Activated CD4-positive, alpha-beta T cell treated with anti-CD3 and anti-CD28 coated beads for 24 hours (primary cell): ENCODE data around the gene RPL34.
A peak's percentile ranks its signal among the peaks of the same experiment; 100 is the strongest.
"Not testable (repeated sequence)": the region's sequence is repeated elsewhere in the genome, so short reads cannot be mapped to it uniquely, and the experiment has no call there.

ENCODE experiments used
- DNase-seq, 2 donors: peaks; one replicate each; pipeline ENCODE4 v3.0.0-alpha.2; 2020; ENCODE audit warnings: low read depth in 2 of 2

The RPL34 gene

DNA sequence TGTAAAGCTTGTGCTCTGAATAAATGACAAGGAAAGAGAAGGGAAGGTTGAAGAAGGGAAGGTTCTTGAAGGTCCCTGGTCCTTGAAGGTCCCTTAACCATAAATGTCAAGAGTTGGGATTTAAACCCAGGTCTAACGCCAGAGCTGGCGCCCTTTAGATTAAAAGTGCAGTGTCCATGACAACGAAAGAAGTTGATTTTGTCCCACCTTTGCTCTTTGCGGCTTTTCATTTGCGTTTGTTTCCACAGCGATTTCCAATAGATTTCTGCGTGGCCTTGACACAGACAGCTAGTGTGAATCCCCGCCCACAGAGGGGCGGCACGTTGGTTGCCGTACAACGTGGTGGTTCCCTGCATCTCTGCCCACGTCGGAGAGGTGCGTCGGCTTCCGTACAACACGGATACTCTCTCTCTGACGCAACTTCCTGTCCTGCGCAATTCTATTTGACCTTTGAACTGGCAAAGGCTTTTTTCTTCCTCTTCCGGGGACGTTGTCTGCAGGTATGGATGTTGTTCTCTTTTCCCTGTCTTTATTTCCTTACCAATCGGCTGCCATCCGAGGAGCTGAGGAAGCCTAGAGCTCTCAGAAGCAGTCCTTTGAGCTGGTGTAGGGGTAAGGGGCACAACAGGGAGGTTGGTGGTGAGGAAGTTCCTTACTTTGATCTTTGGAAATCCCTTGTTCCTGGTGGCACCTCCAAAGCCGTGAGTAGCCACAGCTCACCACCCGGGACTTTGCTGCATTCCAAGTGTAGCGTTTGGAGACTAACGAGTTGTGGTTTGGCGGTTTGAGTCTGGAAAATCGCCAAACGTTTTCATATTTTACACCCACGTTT lies at the start of gene RPL34:
TSS of gene RPL34 (plus strand) at position 476 of the 832 bp plus-strand sequence. CDS start 1,384 bp downstream, outside the sequence.
- peak; percentile 91 to 95 for DNase-seq

DNA sequence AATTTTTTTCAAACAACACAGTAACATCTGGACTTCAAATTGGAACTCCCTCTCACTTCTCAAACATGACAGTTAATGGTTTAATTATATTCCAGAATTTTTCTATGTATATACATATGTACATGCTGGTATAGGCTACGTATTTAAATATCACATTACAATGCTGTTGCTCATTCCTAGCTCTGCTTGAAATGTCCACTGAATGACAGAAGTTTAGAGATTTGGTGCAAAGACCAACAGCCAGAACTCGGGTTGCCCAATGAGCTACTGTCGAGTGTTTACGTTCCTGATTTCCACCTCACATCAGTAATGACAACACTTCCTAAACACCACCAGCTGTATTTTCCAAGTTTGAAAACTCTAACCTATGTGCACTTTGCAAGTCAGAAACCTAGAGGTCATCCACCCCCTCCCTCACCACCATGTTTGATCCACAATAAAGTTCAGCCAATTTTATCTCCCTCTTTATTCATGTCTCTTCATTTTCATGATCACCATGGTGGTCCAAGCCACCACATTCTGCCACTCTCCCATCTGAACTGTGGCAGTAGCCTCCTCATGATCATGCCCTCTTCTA lies 49.3 kb upstream of the RPL34 start:
- no peak for DNase-seq

DNA sequence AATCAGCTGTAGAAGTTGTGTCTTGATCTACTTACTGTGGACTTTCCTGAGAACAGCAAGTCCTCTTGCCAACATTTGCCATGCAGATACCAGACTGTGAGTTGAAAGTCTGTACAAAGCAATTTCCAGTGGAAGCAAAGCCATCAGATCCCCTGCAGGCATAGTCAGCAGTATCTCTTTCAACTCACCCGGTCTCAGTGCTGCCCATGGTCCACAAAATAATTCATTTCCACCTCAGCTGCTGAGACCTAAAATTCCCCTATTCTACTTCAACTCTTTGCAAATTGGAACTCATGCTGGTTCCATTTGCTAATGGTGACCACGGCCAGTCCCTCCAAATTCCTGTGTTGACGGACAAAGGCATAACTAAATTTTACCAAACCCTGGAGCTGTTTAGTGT lies 46.0 kb upstream of the RPL34 start:
- no peak for DNase-seq

DNA sequence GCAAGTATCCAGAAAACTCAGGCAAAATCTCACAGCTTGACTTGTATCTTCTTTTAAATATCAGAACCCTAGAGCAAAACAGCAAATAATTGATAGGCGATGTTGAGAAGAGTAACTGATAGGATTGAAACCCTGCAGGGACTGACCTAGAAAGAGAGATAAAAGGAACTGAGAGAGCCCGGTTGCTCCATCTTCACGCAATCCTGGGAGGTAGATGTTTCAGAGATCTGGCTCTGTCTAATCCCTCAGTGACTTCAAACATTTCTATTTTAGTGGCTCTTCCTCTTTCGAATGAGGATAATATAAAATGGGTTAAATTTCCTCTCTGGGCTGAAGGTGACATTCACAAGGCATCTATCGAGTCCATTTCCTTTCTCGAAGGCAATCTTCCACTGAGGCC lies 39.3 kb upstream of the RPL34 start:
- DNase-seq = no peak

DNA sequence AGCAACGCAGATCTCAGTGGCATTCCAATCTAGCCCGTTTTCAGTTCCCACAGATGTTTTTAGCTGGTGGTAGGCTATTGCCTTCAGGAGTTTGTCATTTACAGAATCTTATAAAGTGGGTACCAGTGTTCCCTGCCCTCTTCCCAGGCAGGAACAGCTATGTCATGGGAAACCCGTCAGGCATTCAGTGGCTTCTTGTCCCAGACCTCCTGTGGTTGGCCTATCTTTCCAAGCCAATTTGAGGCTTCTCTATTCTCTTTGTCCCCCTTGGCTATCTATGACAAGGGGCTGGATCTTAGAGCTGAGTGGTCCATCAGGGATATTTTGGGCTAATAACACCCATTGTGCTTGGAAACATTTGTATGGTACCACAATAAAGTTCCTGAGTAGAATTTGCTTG lies 33.6 kb upstream of the RPL34 start:
- no peak for DNase-seq

DNA sequence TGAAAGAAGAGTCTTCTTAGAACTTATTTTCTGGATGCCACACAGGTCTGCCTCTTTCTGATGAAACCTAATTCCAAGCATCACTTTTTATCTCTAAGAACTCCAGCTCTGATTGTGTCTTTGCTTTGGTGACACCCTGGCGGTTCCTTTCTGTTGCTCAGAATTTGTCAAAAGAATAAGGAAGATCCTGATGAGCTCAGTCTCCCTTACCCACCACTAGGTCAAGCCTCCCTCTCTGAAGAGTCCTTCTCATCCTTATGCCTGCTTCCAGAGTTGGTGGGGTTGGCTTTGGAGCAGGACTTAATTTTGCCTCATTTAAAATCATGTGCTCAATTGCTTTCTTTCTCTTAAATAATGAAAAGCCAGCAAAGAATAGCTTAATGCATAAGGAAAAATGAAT lies 31.5 kb upstream of the RPL34 start:
- DNase-seq = no peak

DNA sequence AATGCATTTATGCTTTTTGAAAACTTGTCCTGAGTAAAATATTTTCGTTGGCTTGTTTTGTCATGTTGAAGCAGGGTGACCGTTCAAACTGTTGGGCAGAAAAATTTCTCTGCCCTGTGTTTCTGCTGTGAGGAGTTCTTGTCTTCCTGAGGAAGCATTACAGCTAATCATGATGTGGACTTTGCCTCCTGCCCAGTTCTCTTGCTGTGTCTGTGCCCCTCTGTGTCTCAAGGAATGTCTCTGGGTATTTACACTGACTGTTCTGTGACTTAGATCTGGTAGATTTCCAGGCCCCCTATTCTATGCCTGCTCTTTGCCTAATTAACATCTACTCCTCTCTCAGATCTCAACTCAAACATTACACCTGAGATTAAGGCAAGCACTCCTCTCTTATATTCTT lies 30.4 kb upstream of the RPL34 start:
- no peak for DNase-seq

DNA sequence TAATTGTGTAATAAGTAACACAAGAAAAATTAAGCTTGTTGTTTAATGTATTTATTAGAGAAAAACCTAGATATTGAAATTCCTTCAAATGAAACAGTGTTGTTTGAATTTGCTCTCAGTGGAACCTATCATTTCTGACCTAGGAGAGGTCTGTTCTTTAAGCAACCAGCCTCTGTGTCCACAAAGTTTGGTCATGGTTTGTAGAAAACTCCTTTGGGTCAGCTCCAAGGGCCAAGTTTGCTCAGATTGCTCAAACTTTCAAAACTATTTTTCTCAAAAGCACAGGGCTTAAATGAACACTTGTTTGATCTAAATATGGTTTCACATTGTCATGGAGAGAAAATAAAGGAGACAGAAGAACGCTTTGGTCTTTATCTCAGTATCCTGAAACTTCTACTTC lies 29.6 kb upstream of the RPL34 start:
- DNase-seq = no peak

DNA sequence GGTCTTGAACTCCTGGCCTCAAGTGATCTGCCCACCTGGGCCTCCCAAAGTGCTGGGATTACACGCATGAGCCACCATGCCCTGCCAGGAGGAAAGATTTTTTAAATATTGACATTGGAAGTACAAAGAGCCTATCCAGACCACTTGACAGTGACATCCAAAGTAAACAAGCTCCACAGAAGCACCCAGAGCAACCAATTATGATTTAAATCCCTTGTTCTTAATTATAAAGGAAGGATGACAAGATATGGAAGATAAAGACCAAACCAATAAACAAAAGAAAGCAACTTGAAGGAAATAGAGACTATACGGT lies 27.7 kb upstream of the RPL34 start:
- DNase-seq = no peak

DNA sequence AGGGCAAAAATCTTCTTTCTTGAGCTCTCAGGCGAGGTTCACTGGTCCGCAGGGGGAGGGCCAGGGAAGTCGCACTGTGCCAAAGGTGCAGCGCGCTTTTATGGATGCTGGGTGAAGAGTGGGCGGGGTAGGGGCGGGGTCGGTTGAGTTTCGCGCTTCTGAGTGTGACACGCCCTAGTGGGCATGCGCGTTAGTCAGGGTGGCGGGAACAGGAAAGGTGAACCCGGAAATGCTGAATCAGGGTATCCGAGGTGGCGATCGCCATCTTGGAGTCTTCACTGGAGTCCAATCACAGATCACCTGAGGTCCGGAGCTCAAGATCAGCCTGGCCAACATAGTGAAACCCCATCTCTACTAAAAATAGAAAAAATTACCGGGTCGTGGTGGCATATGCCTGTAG lies 26.1 kb upstream of the RPL34 start:
- DNase-seq = not testable (repeated sequence)

DNA sequence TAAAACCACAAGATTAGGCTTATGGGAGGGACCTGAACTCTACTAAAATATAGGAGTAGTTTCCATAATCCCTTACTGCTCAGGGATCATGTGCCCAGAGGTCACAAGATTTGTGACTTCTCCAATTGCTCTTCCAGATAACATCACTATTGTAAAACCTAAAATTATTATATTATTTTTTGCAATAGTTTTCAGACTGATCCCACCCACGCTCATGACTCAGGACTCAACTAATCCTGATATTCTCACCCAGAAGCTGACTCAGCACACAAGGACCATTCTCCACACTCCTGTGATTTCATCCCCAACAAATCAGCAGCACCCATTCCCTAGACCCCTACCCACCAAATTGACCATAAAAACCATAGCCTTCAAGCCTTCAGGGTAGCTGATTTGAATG lies 24.0 kb upstream of the RPL34 start:
- no peak for DNase-seq

DNA sequence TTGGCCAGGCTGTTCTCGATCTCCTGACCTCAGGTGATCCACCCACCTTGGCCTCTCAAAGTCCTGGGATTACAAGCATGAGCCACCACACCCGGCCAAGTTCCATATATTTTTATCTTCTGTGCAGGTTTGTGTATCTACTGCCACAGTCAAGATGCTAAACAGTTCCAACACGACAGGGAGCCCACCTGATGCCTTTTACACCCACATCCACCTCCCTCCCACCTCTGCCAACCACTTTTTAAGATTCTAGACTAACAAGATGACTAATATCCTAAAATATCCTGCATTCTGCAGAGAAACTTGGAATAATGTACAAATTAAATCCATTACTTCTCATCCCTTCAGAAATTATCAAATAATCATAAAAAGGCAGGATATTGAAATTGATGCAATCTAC lies 19.3 kb upstream of the RPL34 start:
- no peak for DNase-seq

DNA sequence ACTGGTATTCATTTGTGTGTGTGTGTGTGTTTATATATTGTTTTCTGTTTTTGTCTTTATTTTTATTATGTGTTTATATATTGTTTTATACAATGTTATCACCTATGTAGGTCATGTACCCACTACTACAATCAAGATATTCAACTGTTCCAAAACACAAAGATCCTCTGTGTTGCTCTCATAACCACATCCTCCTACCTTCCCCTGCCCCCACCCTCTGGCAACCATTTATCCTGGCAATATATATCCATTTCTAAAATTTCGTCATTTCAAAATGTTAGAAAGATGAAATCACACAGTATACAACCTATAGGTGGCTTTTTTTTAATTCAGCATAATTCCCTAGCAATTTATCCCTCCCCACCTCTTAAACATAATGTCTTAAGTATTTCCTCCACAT lies 18.8 kb upstream of the RPL34 start:
- DNase-seq = no peak

DNA sequence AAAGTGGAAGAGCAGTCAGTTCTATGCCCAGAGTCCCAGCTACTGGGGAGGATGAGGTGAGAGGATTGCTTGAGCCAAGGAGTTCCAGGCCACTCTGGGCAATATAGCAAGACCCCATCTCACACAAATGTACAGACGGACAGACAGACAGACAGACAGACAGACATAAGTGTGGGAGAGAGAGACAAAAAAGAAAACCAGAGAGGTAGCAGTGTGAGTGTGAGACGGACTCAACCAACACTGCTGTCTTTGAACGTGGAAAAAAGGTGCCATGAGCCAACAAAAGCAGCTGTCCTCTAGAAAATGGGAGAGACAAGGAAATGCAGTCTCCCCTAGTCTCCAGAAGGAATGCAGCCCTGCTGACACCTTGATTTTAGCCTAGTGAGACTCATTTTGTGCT lies 18.2 kb upstream of the RPL34 start:
- no peak for DNase-seq

DNA sequence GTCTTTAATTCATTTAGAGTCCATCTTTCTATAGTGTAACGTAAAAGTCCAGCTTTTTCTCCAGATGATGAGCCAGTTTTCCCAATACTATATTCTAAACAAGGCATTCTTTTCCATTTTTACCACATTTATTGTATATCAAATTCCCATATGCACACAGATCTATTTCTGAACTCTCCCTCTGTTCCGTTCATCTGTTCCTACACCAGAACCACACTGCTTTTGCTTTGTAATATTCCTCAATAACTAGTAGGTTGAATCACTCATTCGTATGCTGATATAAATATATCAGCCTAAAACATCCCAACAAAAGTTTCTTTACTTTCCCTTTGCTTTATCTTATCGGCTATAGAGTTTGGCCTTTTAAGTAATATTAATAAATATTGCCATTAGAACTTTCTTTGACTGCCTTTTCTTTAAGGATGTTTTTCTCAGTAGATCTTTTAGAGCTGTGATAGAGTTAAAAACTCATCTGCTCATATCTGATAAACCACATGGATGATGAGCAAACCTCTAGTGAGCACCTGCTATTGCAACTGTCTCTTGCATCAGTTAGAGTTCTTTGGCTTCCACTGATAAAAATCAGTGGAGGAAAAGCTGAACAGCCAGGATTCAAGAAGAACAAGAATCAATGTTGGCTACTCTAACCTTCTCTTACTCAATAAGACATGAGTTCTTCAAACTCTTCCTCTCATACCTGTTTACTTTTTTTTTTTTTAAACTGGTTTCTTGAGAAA lies 13.1 kb upstream of the RPL34 start:
- no peak for DNase-seq

DNA sequence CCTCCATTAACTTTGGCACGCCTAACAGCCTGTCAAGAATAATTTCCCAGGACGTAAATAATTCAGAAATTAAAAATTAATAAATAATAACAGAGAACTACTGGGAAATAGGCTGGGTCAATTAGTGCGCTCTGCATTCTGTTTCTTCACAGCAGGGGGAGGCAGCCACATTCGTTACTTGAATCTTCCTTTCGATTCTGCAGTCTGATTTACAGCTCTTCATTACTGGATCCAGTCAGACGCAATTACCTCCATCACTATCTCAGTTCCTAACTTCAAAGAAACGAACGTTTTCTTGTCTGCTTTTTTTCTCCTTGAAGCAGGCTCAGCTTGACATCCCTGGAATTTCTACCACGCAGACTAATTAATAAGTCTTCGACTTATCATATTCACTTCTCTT lies 9.0 kb upstream of the RPL34 start:
- no peak for DNase-seq

DNA sequence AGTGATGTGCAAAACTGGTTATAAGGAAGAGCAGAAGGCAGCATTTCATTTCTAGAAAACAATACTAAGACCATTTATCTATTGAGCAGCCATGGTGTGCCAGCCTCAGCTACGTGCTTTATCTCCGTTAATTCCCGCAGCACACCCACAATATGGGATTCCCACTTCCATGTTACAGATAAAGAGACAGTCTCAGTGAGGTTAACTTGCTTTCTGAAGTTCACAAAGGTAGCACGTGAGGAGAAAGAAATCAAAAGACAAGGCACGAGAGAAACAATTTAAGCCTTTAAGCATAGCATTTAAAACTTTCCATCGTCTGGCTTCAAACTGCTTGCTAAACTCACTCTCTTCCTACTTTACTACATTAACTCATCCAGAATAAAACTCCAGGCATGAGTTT lies 8.0 kb upstream of the RPL34 start:
- DNase-seq = no peak

DNA sequence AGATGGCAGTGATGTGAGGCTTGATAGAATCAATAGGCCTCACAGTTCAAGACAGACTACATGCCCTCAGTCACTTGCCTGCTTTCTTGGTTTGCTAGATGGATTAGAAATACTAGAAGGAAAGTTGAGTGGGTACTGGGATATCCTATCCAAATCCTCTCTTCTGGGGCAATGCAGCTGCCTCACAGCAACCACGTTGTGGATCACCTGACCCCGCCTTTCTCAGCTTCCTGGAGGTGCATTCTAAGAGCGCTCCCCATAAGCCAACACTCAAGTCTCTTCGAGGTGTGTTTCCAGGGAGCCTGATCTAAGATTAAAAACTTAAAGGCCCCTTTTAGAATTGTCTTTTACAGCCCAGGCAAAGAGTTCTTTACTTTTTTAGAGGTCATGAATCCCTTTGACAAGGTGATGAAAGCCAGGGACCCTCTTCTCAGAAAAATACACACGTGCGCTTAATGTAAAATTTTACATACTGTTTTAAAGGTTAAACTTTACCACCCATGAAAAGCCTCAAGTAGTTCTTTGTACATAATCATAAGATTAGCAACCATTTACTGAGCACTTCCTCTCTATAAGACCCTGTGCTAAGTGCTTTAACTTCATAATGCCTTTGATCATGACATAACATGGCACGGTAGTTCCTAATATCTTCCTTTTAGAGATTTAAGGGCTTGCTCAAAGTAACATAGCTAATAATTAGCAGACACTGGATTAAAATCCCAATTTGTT lies 840 bp upstream of the RPL34 start:
- DNase-seq = peak in 1 of 2 donors; percentile 18

DNA sequence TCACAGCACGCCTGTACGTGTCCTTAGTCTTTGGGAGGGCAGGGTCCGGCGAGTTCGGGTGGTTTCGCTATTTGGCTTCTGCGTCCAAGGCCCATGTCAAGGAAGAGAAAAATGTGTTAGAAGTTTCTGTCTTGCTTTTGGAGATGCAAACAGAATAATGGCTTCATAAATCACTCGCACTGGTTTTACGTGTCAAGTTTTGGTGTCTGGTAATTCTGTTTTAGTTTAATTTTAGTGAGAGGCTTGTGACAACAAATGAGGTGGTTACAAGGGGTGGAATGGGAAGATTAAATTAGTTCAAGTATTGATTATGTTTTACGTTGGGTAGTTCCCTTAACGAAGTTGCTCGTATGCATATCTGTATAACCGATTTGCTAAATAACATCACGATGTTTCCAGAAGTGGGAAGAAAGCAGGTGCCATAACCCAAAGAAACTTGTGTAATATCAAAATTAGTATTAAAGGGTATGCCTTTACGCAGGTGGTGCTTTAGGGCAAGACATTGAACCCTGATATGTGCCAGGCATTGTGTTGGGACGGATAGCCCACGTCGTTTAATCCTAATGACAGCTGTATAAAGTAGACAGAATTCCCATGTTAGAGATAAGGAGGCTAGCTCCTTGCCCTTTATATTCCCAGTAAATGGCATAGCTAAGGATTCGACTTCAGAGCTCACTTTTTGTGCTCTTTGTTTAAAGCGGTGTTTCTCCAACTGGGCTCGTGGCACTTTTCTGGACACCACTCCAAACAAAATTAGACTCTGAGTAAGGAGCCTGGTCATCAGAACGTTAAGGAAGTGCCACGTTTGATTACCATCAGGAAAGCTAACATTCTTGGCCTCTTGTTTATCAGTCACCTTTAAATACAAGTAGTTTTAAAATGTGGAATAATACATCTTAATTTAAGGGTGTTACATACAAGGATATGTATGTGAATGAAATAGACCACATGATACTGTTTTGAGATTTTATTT lies 843 bp downstream of the RPL34 start:
- DNase-seq = no peak

DNA sequence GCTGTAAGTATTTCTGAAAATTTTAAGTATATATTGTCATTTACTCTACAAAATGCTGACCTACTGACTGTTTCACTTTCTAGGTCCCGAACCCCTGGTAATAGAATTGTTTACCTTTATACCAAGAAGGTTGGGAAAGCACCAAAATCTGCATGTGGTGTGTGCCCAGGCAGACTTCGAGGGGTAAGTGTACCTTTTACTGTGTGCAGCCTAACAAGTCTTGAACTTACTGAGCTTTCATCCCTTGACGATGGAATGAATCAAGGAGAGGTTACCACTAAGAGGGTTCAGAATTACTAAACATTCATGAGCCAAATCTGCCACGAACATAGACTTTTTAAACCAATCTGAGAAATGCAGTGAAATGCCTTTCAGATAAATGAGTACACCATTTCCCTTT lies 1.6 kb downstream of the RPL34 start:
- no peak for DNase-seq

DNA sequence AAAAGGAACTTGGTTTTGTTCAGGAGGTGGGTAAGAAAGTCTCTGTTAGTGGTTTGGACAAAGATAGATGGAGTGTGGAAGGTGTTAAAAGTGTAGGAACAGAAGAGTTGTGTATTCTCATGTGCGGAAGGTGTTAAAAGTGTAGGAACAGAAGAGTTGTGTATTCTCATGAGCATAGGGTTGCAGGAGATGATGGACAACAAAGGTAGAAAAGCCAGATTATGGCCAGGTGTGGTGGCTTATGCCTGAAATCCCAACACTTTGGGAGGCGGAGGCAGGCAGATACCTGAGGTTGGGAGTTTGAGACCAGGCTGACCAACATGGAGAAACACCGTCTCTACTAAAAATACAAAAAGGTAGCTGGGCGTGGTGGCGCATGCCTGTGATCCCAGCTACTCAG lies 2.5 kb downstream of the RPL34 start:
- DNase-seq = no peak
